Right atrium auricular region (tissue), 2 donors: ENCODE measurements around the gene SASH1. TPM values are rescaled to one million over a fixed set of nuclear protein-coding genes. Genes with fewer than 3 reads are reported as not detected.
A peak's percentile ranks its signal among the peaks of the same experiment; 100 is the strongest.

ENCODE experiments used
- DNase-seq: peaks from one replicate; pipeline ENCODE4 v3.0.0-alpha.2; 2019; ENCODE audit warnings: low spot score
- H3K27ac ChIP-seq, 2 donors: fragments of 200-600 bp; sonication (generic); 1 replicate in 1 of 2; 2 replicates in 1 of 2; pipeline ENCODE4 v1.5.1; 2016 to 2019
- H3K27me3 ChIP-seq, 2 donors: fragments of 200-600 bp; sonication (generic); one replicate each; pipeline versions ENCODE4 v1.5.1 to v1.6.0; 2017 to 2019
- H3K36me3 ChIP-seq: fragments of 200-600 bp; sonication (generic); one replicate; pipeline ENCODE4 v1.5.1; 2016
- H3K4me1 ChIP-seq, 2 donors: fragments of 200-600 bp; sonication (generic); one replicate each; pipeline versions ENCODE4 v1.5.1 to v1.6.0; 2017 to 2019
- H3K4me3 ChIP-seq, 2 donors: fragments of 200-600 bp; sonication (generic); 1 replicate in 1 of 2; 2 replicates in 1 of 2; pipeline ENCODE4 v1.5.1; 2017 to 2019; ENCODE audit warnings: mild to moderate bottlenecking in 1 of 2, moderate library complexity in 1 of 2
- H3K9me3 ChIP-seq, 2 donors: fragments of 200-600 bp; sonication (generic); one replicate each; pipeline ENCODE4 v1.5.1; 2019
- total RNA-seq, 2 donors: library from RNA; depleted of rRNA; stranded (reverse); fragments of >200 nt; gene quantifications; one replicate each; pipeline ENCODE4 v1.1.0, GENCODE V29; 2016
- TF ChIP-seq, protein P1 (sequence below), 2 donors: fragments of 200-600 bp; sonication (generic); IDR thresholded peaks; one replicate each; pipeline ENCODE4 v1.5.1; 2019; ENCODE audit warnings: antibody characterized with exemption in 2 of 2

SASH1 gene
- total RNA-seq, 2 donors from 2014 or later = 39.0 to 42.3 TPM

DNA sequence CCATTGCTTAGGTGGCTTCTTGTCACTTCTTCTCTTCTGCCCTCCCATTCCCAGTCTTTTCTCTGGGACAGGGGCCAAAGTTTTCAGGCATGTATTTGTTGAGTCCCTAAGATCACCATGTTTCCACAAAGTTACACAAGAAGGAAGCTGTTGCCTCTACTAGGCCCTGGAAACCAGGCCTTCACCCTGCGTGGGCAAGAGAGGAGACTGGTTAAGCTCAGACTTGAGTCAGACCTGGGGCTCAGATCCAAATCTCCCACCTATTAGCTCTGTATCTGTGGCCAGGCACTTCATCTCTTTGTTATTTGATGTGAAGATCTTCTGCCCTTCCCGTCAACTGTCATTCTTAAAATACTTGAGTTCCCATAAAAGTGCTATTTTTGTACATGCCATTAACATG is 154.6 kb downstream of the SASH1 start:
- DNase-seq = no peak
- H3K4me3 ChIP-seq = no peak overlapping the region
- H3K9me3 ChIP-seq = no peaks in the 10 kb centered on the region
- TF ChIP-seq, protein P1, sequence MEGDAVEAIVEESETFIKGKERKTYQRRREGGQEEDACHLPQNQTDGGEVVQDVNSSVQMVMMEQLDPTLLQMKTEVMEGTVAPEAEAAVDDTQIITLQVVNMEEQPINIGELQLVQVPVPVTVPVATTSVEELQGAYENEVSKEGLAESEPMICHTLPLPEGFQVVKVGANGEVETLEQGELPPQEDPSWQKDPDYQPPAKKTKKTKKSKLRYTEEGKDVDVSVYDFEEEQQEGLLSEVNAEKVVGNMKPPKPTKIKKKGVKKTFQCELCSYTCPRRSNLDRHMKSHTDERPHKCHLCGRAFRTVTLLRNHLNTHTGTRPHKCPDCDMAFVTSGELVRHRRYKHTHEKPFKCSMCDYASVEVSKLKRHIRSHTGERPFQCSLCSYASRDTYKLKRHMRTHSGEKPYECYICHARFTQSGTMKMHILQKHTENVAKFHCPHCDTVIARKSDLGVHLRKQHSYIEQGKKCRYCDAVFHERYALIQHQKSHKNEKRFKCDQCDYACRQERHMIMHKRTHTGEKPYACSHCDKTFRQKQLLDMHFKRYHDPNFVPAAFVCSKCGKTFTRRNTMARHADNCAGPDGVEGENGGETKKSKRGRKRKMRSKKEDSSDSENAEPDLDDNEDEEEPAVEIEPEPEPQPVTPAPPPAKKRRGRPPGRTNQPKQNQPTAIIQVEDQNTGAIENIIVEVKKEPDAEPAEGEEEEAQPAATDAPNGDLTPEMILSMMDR (IDR thresholded peaks at IDR 0.05) = no peak
- H3K27me3 ChIP-seq = no peaks in the 10 kb centered on the region
- no peaks in the 10 kb centered on the region for H3K36me3 ChIP-seq
- peak overlapping the region; percentile 32 to 49 for H3K27ac ChIP-seq
- H3K4me1 ChIP-seq = peaks cover 0 to 76% of the 10 kb centered on the region in 2 donors

DNA sequence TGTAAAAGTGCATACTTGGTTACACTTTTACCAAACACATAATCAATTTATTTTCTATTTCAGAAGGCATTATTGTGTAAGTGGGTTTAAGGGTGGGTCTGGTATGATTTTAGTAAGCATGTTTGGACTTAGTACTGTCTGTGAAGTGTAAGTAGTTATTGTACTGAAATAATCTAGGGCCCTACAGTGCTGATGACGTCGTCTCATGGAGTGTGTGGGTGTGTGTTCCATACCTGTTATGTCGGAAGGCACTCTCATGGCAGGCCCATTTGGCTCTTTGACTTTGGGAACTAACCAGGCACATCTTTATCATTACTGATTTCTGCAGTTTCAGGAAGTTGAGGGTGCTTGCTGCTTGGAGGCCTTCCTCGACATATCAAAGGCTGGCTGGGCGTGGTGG is 155.1 kb downstream of the SASH1 start:
- Histone ChIP-seq H3K27me3 (no peaks in the 10 kb centered on the region), H3K4me1 (peaks cover 0 to 80% of the 10 kb centered on the region in 2 donors), H3K27ac (peak overlapping the region; percentile 32 to 49), H3K4me3 (no peak overlapping the region), H3K36me3 (no peaks in the 10 kb centered on the region), H3K9me3 (no peaks in the 10 kb centered on the region)
- DNase-seq = no peak
- TF ChIP-seq, protein P1 (IDR thresholded peaks at IDR 0.05) = no peak

DNA sequence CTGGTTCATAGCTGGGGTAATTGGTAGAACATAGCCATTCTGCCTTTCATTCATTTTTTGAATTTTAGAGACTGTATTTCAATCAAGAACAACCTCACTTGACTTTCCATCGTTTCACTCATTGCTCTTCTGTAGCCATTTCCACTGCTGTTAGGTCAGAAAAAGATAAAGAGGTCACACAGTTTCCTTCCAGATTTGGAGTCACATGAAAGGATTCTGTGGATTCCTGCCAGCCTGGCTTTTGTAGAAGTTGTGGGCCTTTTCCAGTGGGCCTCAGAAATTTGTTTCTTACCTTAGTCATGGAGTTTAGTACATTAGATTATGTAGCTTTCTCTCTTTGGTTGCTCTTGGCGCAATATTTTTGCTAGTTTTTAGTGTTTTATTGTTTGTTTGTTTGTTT is 157.8 kb downstream of the SASH1 start:
- no peak for DNase-seq
- H3K36me3 ChIP-seq = no peaks in the 10 kb centered on the region
- H3K27me3 ChIP-seq = no peaks in the 10 kb centered on the region
- H3K4me3 ChIP-seq = no peak overlapping the region
- no peaks in the 10 kb centered on the region for H3K9me3 ChIP-seq
- H3K4me1 ChIP-seq = peaks cover 0 to 62% of the 10 kb centered on the region in 2 donors
- TF ChIP-seq, protein P1 (IDR thresholded peaks at IDR 0.05) = no peak
- peak overlapping the region; percentile 77 to 84 for H3K27ac ChIP-seq

DNA sequence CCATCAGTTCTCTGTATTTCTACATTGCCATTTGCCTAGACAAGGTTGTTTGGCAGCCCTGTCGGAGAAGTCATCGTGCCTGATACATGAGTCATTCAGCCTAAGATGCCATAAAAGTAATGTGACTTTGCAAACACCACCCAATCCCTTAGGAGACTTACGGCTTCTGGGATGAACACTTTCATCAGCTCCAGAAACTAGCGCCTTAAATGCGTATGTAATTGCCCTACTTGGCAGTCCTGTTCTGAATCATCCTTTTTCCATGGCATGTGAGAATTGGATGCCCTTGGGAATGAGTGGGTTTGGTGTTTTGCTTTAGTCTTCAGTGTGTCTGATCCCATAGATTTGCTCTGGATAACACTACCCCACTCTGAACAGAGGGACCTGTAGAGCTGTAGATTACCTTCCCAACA is 158.5 kb downstream of the SASH1 start:
- peak overlapping the region; percentile 77 to 84 for H3K27ac ChIP-seq
- no peaks in the 10 kb centered on the region for H3K36me3 ChIP-seq
- TF ChIP-seq, protein P1 (IDR thresholded peaks at IDR 0.05) = no peak
- no peaks in the 10 kb centered on the region for H3K9me3 ChIP-seq
- DNase-seq = peak; percentile 82
- H3K4me1 ChIP-seq = peaks cover 0 to 56% of the 10 kb centered on the region in 2 donors
- H3K4me3 ChIP-seq = no peak overlapping the region
- no peaks in the 10 kb centered on the region for H3K27me3 ChIP-seq

DNA sequence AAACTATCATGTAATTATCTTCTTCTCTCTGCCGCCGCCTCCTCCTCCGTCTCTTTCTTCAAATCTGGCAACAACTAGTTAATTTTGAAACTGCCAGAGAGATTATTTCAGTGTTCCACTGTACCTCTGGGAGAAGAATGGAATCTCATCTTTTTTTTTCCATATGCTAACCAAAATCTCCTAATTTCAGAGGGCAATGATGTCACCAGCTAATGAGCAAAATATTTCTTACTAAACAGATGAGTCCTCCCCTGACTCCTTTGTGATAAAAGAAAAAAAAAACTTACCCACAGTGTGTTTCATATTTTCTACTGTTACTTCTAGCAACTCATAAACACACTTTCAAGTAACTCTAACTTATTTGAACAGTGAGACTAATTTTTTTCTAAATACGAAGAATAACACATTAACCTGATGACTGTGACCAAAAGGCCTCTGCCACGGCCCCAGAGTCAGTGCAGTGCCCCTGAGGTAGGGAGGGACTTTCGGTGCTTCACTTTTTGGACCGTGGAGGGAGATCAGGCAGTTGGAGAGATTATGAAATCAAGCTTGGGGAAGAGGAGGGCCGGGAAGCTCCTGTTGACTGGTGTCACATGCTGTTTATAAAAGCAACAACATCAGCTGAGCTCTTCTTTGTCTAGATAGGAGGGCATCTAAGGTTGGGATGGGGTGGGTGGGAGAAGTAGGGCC is 159.6 kb downstream of the SASH1 start:
- DNase-seq = no peak
- H3K9me3 ChIP-seq = no peaks in the 10 kb centered on the region
- H3K27ac ChIP-seq = peak overlapping the region; percentile 77 to 84
- no peak overlapping the region for H3K4me3 ChIP-seq
- TF ChIP-seq, protein P1 (IDR thresholded peaks at IDR 0.05) = no peak
- no peaks in the 10 kb centered on the region for H3K36me3 ChIP-seq
- H3K4me1 ChIP-seq = peaks cover 0 to 45% of the 10 kb centered on the region in 2 donors
- H3K27me3 ChIP-seq = no peaks in the 10 kb centered on the region

DNA sequence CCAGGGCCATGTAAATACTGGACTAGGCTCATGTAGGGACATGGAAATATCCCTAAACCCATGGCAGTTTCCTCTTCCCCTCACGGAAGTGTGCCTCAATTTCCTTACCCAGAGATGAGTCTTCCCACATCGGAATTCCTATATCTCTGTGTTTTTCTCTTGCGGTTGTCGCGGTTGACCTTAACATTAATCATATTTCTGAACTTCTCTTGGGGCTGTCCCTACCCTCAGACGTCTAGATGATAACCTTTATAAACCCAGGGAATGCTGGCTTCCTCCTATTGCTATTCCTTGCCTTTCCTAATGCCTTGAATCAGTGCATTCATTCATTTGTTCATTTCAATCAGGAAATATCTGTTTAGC is 160.1 kb downstream of the SASH1 start:
- Histone ChIP-seq H3K27ac (peak overlapping the region; percentile 77 to 84), H3K9me3 (no peaks in the 10 kb centered on the region), H3K4me3 (no peak overlapping the region), H3K4me1 (peaks cover 0 to 40% of the 10 kb centered on the region in 2 donors), H3K27me3 (no peaks in the 10 kb centered on the region), H3K36me3 (no peaks in the 10 kb centered on the region)
- DNase-seq = no peak
- TF ChIP-seq, protein P1 (IDR thresholded peaks at IDR 0.05) = no peak
